BE2C (cell line): ENCODE measurements around the gene MINDY4.

Experiments
- DNase-seq: peaks from one replicate; pipeline ENCODE4 v3.0.0-alpha.2; 2020
- H3K27me3 ChIP-seq: fragments of 250-450 bp; sonication (Bioruptor Pico); 2 replicates; pipeline ENCODE4 v1.5.1; 2020; ENCODE audit warnings: mild to moderate bottlenecking
- H3K36me3 ChIP-seq: fragments of 250-450 bp; sonication (Bioruptor Pico); 2 replicates; pipeline ENCODE4 v1.5.1; 2020; ENCODE audit warnings: mild to moderate bottlenecking
- H3K4me1 ChIP-seq: fragments of 250-450 bp; sonication (Bioruptor Pico); 2 replicates; pipeline ENCODE4 v1.5.1; 2020
- H3K4me3 ChIP-seq: 2 replicates; pipeline ENCODE4 v1.5.1; 2011; ENCODE audit warnings: low read depth, low read length
- H3K9me3 ChIP-seq: fragments of 250-450 bp; sonication (Bioruptor Pico); 2 replicates; pipeline ENCODE4 v1.5.1; 2020
- CTCF ChIP-seq: IDR thresholded peaks from 2 replicates; pipeline ENCODE4 v1.5.1; 2012; ENCODE audit warnings: mild to moderate bottlenecking, low read depth, low read length

MINDY4 gene

GRCh38 chr7:30844916-30845315, 73.7 kb downstream of the MINDY4 start:
- peaks cover 4% of the 10 kb centered on the region for H3K4me1 ChIP-seq
- no peaks in the 10 kb centered on the region for H3K27me3 ChIP-seq
- no peak overlapping the region for H3K4me3 ChIP-seq
- H3K36me3 ChIP-seq: no peaks in the 10 kb centered on the region
- no peak for TF ChIP-seq CTCF
- H3K9me3 ChIP-seq: no peaks in the 10 kb centered on the region
- DNase-seq: no peak

DNA sequence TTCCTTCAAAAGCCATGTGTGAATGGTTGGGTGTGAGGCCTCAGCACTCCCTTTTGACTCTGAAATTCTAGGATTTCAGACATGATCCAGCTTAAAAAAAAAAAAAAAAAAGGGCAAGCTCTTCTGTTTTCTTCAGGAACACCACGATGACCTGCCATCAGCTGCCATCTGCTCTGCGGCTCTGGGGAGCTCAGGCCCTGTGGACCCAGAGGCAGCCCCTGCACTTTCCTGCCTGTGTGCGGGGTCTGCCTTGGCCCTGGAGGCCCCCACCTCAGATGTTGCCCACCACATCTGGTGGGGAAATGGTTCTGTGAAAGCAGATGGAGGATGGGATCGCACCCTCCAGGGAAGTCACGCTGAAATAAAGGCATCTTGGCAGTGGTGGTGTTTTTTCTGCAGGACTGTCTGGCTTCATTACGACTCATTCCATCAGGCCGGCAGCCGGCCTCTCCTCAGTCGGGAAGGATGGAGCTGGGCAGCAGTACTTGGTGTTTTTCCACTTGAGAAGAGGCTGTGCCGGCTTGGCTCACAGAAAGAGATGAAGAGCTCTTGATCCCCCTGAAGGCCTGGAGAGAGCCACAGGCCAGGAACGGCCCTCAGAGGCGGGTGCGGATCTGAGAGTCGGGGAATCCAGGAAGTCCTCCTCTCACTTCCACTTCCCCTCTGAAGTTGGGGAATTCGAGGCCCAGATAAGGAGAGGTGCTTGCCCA, 74.4 kb downstream of the MINDY4 start:
- no peak for DNase-seq
- no peaks in the 10 kb centered on the region for H3K36me3 ChIP-seq
- H3K27me3 ChIP-seq: no peaks in the 10 kb centered on the region
- H3K9me3 ChIP-seq: no peaks in the 10 kb centered on the region
- peaks cover 4% of the 10 kb centered on the region for H3K4me1 ChIP-seq
- no peak overlapping the region for H3K4me3 ChIP-seq
- no peak for TF ChIP-seq CTCF

GRCh38 chr7:30846378-30846777, 75.2 kb downstream of the MINDY4 start:
- Histone ChIP-seq H3K4me1 (peaks cover 4% of the 10 kb centered on the region), H3K4me3 (no peak overlapping the region), H3K36me3 (no peaks in the 10 kb centered on the region), H3K27me3 (no peaks in the 10 kb centered on the region), H3K9me3 (no peaks in the 10 kb centered on the region)
- DNase-seq: no peak
- TF ChIP-seq CTCF: no peak

DNA sequence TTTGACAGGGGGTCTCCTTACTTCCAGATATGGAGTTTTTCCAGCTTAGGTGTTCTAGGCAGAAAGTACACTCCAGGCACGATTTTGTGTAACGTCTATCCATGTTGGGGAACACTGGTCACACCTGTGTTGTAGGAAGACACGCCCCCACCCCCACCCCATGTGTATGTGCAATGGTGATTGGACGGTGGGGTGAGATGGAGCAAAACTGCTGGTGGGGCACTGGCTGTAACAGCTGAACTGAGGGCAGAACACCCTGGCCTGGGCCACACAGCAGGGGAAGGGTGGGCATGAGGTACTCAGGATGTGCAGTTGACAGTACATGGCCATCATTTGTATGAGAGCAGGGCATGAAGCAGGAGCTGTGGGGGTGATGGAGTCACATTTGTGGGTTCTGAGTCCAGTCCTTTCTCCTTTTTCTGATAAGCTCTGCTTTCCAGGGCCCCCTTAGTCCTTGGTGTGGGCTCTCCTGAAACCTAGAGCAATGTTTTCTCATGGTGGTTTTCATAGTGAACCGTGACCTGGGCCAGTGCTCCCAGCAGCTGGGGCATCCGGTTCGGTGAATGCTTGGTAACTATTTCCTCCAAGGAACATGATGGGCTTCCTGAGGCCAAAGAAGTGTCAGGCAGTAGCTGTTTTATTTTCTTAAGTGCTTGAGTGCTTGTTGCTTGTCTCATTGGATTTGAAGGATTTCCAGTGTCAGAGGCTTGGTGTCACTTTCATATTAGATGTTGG, 77.1 kb downstream of the MINDY4 start:
- no peak for TF ChIP-seq CTCF
- Histone ChIP-seq H3K36me3 (no peaks in the 10 kb centered on the region), H3K4me3 (no peak overlapping the region), H3K4me1 (peaks cover 4% of the 10 kb centered on the region), H3K27me3 (no peaks in the 10 kb centered on the region), H3K9me3 (no peaks in the 10 kb centered on the region)
- no peak for DNase-seq

DNA sequence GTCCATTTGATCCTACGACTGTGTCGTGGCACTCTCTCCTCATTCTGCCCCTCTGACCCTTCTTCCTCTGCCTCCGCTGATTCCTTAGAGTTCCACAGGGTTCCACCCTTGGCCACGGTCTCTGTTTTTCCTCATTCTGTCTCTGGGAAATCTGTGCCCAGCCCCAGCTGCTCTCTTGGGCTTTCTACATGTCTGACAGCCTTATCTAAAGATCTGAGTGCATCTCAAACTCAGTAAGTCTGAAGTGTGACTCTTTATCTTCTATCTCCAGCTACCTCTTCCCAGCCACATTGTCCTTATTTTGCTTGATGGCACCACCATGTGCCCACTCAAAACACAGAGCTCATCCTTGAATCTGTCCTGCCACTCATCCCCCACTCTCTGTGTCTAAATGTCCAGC, 78.3 kb downstream of the MINDY4 start:
- Histone ChIP-seq H3K4me1 (peaks cover 4% of the 10 kb centered on the region; the same call in 1 of the 2 replicates), H3K9me3 (no peaks in the 10 kb centered on the region), H3K36me3 (no peaks in the 10 kb centered on the region), H3K4me3 (no peak overlapping the region), H3K27me3 (no peaks in the 10 kb centered on the region)
- TF ChIP-seq CTCF: no peak
- no peak for DNase-seq

DNA sequence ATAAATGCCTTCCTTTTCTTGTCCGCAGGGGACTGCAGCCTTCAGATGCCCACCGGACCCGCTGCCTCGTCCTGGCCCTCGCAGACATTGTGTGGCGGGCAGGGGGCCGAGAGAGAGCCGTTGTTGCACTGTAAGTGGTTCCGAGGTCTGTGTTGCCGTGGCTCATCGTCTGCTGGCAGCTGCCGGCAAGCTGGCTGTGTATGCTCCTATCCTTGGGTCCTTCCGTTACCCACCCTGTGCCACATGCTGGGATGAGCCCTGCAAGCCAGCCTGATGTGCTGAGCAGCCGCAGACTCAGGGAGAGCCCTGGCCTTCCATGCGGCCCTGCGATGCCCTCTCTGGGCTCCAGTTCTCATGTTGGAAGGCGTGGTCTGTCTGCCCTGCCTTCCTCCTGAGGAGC, 79.2 kb downstream of the MINDY4 start:
- Histone ChIP-seq H3K27me3 (no peaks in the 10 kb centered on the region), H3K4me1 (peaks cover 4% of the 10 kb centered on the region; the same call in 1 of the 2 replicates), H3K9me3 (no peaks in the 10 kb centered on the region), H3K36me3 (no peaks in the 10 kb centered on the region), H3K4me3 (no peak overlapping the region)
- TF ChIP-seq CTCF: no peak
- no peak for DNase-seq
